Mesenchymal stem cell (in vitro differentiated cells and primary cell): ENCODE results near the gene CCDC38.

Experiments used
- DNase-seq: peaks from one replicate; pipeline ENCODE4 v3.0.0-alpha.2; 2013
- H2AFZ ChIP-seq: one replicate; pipeline ENCODE4 v1.6.1; 2013; ENCODE audit warnings: low read depth, mild to moderate bottlenecking, control low read depth, inconsistent platforms, low read length, moderate library complexity
- H2AK5ac ChIP-seq: 2 replicates; pipeline ENCODE4 v1.6.1; 2013; ENCODE audit warnings: low read length, moderate library complexity, mild to moderate bottlenecking, inconsistent platforms; ENCODE audit not compliant: severe bottlenecking
- H2BK120ac ChIP-seq: one replicate; pipeline ENCODE4 v1.6.1; 2013; ENCODE audit warnings: low read depth, mild to moderate bottlenecking, inconsistent platforms, low read length, moderate library complexity
- H2BK12ac ChIP-seq, 2 experiments: one replicate each; pipeline ENCODE4 v1.6.1; 2013; ENCODE audit warnings: inconsistent platforms in 2 of 2, low read length in 2 of 2, mild to moderate bottlenecking in 2 of 2, moderate library complexity in 2 of 2, control low read depth in 1 of 2
- H2BK15ac ChIP-seq: one replicate; pipeline ENCODE4 v1.6.1; 2013; ENCODE audit warnings: mild to moderate bottlenecking, low read depth, inconsistent platforms; ENCODE audit not compliant: poor library complexity, severe bottlenecking
- H2BK5ac ChIP-seq: 2 replicates; pipeline ENCODE4 v1.6.1; 2013; ENCODE audit warnings: low read depth, mild to moderate bottlenecking, low read length, control low read depth, inconsistent platforms; ENCODE audit not compliant: poor library complexity, severe bottlenecking
- H3K14ac ChIP-seq, 2 experiments: one replicate each; pipeline ENCODE4 v1.6.1; 2013; ENCODE audit warnings: inconsistent platforms in 2 of 2, low read length in 2 of 2, control low read depth in 1 of 2, mild to moderate bottlenecking in 1 of 2, moderate library complexity in 1 of 2
- H3K18ac ChIP-seq, 2 experiments: one replicate each; pipeline ENCODE4 v1.6.1; 2013; ENCODE audit warnings: inconsistent platforms in 2 of 2, low read length in 2 of 2, control low read depth in 1 of 2, low read depth in 1 of 2, mild to moderate bottlenecking in 1 of 2
- H3K23ac ChIP-seq, 2 experiments: one replicate each; pipeline ENCODE4 v1.6.1; 2013; ENCODE audit warnings: inconsistent platforms in 2 of 2, low read length in 2 of 2, mild to moderate bottlenecking in 2 of 2, moderate library complexity in 2 of 2, control low read depth in 1 of 2
- H3K27ac ChIP-seq: 2 replicates; pipeline ENCODE4 v1.5.1; 2013; ENCODE audit warnings: mild to moderate bottlenecking, moderate library complexity, low read length, control low read depth, inconsistent platforms; ENCODE audit not compliant: poor library complexity, severe bottlenecking
- H3K27me3 ChIP-seq, 2 experiments: 2 replicates each; pipeline versions ENCODE4 v1.6.1 to v1.7.0; 2013; ENCODE audit warnings: low read length in 2 of 2, mild to moderate bottlenecking in 2 of 2, moderate library complexity in 2 of 2, control low read depth in 1 of 2, inconsistent platforms in 1 of 2; ENCODE audit not compliant: control insufficient read depth in 1 of 2, insufficient read depth in 1 of 2
- H3K36me3 ChIP-seq, 2 experiments: 2 replicates each; pipeline versions ENCODE4 v1.6.1 to v1.7.0; 2013; ENCODE audit warnings: low read length in 2 of 2, control low read depth in 1 of 2, inconsistent platforms in 1 of 2, low read depth in 1 of 2, mild to moderate bottlenecking in 1 of 2; ENCODE audit not compliant: insufficient read depth in 2 of 2, control insufficient read depth in 1 of 2
- H3K4ac ChIP-seq, 2 experiments: one replicate each; pipeline ENCODE4 v1.6.1; 2013; ENCODE audit warnings: inconsistent platforms in 2 of 2, low read length in 2 of 2, mild to moderate bottlenecking in 2 of 2, moderate library complexity in 2 of 2, control low read depth in 1 of 2, low read depth in 1 of 2
- H3K4me1 ChIP-seq: 2 replicates; pipeline ENCODE4 v1.6.1; 2013; ENCODE audit warnings: low read depth, low read length, control low read depth; ENCODE audit not compliant: control insufficient read depth, insufficient read depth
- H3K4me2 ChIP-seq: 2 replicates; pipeline ENCODE4 v1.6.1; 2013; ENCODE audit warnings: low read length, mild to moderate bottlenecking, inconsistent platforms; ENCODE audit not compliant: poor library complexity, severe bottlenecking
- H3K4me3 ChIP-seq, 2 experiments: 2 replicates each; pipeline versions ENCODE4 v1.5.1 to v1.7.0; 2013; ENCODE audit warnings: low read length in 2 of 2, mild to moderate bottlenecking in 2 of 2, control low read depth in 1 of 2, low read depth in 1 of 2; ENCODE audit not compliant: insufficient read depth in 1 of 2
- H3K79me1 ChIP-seq: replicated peaks from 2 replicates; pipeline ENCODE4 v1.6.1; 2013; ENCODE audit warnings: mild to moderate bottlenecking, control low read depth, low read length, inconsistent platforms; ENCODE audit not compliant: poor library complexity, severe bottlenecking
- H3K9ac ChIP-seq: 2 replicates; pipeline ENCODE4 v1.7.0; 2013; ENCODE audit warnings: mild to moderate bottlenecking, low read length, moderate library complexity
- H3K9me3 ChIP-seq: 2 replicates; pipeline ENCODE4 v1.7.0; 2013; ENCODE audit warnings: mild to moderate bottlenecking, low read length; ENCODE audit not compliant: control insufficient read depth
- H4K8ac ChIP-seq: one replicate; pipeline ENCODE4 v1.6.1; 2013; ENCODE audit warnings: inconsistent platforms, mild to moderate bottlenecking, low read length, moderate library complexity
- H4K91ac ChIP-seq: one replicate; pipeline ENCODE4 v1.6.1; 2013; ENCODE audit warnings: mild to moderate bottlenecking, low read length, inconsistent platforms
- WGBS: methylation state at CpG from one replicate; pipeline ENCODE4 v1.1.7; 2013; ENCODE audit warnings: mixed read lengths; 5-methylcytosine and 5-hydroxymethylcytosine counted together

CCDC38 gene

DNA sequence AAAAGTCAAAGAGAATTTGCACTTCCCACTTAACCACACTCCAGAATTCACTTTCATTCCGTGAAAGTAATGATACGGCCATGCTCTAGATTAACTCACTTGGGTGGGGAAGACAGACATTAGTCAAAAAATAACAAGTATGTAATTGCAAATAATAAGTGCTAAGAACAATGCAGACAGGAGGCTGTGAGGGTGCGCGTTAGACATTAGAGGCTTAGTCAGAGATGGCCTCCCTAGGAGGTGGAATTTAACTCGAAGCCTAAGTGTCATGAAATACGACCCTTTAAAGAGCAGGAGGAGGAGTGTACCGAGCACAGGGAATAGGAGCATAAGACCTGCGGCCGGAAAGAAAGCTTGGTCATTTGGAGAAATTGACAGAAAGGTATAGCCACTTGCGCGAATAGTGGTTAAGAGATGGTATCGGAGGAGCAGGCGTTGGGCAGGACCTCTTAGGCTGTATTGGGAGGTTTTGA lies 83.0 kb downstream of the CCDC38 start:
- peak overlapping the region; percentile 46 for H2BK15ac ChIP-seq

DNA sequence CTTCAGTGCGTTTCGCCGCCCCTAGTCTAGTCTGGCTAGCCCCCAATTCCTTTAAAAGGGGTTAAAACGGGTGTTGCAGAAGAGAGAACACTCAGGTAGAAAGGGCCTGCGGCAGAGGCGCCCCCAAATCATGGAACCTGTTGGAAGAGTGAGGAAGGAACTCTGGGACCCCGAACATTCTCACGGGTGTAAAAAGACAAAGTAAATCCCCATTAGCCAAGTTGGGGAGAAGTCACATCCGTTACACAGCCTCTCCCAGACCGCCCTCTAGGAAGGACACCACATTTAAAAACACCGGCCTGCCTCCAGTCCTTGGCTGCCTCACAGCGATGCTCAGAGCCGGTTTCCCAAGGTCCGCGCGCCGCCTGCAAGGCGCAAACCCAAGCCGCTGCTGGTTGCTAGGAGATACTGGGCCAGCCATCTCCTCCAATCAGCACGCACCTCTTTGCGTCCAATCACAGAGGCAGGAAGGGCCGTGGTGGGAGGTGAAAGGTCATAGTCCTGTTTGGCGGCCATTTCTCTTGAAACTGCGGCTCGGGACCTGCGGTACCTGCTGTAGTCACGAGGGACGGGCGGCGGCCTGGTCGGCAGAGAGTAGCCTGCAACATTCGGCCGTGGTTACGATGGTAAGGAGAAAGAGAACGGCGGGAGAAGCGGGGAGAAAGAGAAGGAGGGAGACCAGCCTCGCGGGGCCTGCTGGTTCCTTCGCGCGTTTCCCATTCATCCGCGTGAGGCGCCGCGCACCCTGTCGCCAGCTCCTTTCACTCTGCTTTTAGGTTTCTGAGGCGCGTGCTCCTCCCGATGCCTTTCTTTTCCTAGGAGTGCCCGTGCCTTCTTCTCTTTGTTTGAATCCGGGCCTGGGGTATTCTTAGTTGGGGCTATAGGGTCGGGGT lies 83.7 kb downstream of the CCDC38 start, which contains the start of gene SNRPF:
Gene SNRPF (plus strand): TSS at position 502 of the 893 bp plus-strand sequence. CDS start 122 bp downstream, at position 624.
- Histone ChIP-seq H2BK15ac (peak within 1 kb of the TSS; percentile 46), H3K27ac (peak within 1 kb of the TSS; percentile 67), H3K23ac (no peak within 1 kb of the TSS), H3K14ac (no peak within 1 kb of the TSS), H2BK5ac (no peak within 1 kb of the TSS), H2BK120ac (no peak within 1 kb of the TSS), H4K8ac (peak within 1 kb of the TSS; percentile 95), H3K4me2 (peak within 1 kb of the TSS; percentile 80), H3K79me1 (peaks cover 2% of the 10 kb centered on the region), H2AK5ac (no peak within 1 kb of the TSS), H2BK12ac (no peak within 1 kb of the TSS), H3K4me3 (peak within 1 kb of the TSS; percentile 75 to 99), H3K9ac (peak within 1 kb of the TSS; percentile 97), H3K9me3 (no peaks in the 10 kb centered on the region), H3K27me3 (peaks cover 0 to 7% of the 10 kb centered on the region in 2 experiments), H2AFZ (peak within 1 kb of the TSS; percentile 48), H4K91ac (peak within 1 kb of the TSS; percentile 72), H3K18ac (peak within 1 kb of the TSS in 1 of 2 experiments; percentile 16), H3K4me1 (peaks cover 3% of the 10 kb centered on the region), H3K36me3 (peaks cover 7 to 27% of the 10 kb centered on the region in 2 experiments), H3K4ac (no peak within 1 kb of the TSS)
- DNase-seq = peak; percentile 98
- WGBS = 3% methylated on average over 42 of the region's 54 CpGs

More for the DNA sequence above, 83.0 kb downstream of the CCDC38 start:
- H3K23ac ChIP-seq = no peak overlapping the region
- H3K27ac ChIP-seq = peak overlapping the region; percentile 67
- H2BK5ac ChIP-seq = no peak overlapping the region
- H3K4me2 ChIP-seq = peak overlapping the region; percentile 73
- H3K36me3 ChIP-seq = peaks cover 7 to 34% of the 10 kb centered on the region in 2 experiments
- H4K8ac ChIP-seq = peak overlapping the region; percentile 95
- H3K4ac ChIP-seq = no peak overlapping the region
- no peak overlapping the region for H3K14ac ChIP-seq
- peak overlapping the region; percentile 75 to 99 for H3K4me3 ChIP-seq
- H3K4me1 ChIP-seq = peaks cover 3% of the 10 kb centered on the region
- no peak overlapping the region for H3K18ac ChIP-seq
- no peak overlapping the region for H2BK120ac ChIP-seq
- peak overlapping the region; percentile 97 for H3K9ac ChIP-seq
- H4K91ac ChIP-seq = no peak overlapping the region
- H3K79me1 ChIP-seq = peaks cover 2% of the 10 kb centered on the region
- DNase-seq = peak; percentile 58
- under 1% methylated on average over 11 of the region's 13 CpGs for WGBS
- H2AK5ac ChIP-seq = no peak overlapping the region
- no peaks in the 10 kb centered on the region for H3K9me3 ChIP-seq
- H2BK12ac ChIP-seq = no peak overlapping the region
- H3K27me3 ChIP-seq = peaks cover 0 to 4% of the 10 kb centered on the region in 2 experiments
- H2AFZ ChIP-seq = peak overlapping the region; percentile 46

DNA sequence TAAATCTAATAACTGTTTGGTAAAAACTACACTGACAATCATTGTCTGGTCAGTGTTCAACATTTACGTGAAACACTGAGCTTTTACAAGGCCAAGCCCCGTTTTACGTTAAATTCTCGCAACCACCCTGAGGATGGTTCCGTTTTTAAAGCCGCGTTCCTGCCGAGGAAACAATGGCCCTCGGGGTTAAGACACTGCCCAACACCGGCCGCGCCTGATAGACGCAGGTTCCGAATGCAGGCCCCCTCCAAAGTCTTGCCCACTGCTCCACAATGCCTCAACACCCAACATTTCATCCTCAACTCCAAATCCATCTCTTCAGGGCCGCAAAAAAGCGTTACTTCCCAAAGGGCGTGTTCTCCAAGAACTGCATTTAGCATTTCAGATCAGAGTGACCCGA lies 84.6 kb downstream of the CCDC38 start:
- Histone ChIP-seq H3K14ac (no peak overlapping the region), H2BK5ac (no peak overlapping the region), H3K4me1 (peaks cover 3% of the 10 kb centered on the region), H3K4ac (no peak overlapping the region), H3K27me3 (peaks cover 0 to 7% of the 10 kb centered on the region in 2 experiments), H3K9me3 (no peaks in the 10 kb centered on the region), H3K18ac (no peak overlapping the region), H3K23ac (no peak overlapping the region), H2AFZ (peak overlapping the region; percentile 33), H4K8ac (no peak overlapping the region), H4K91ac (no peak overlapping the region), H3K9ac (no peak overlapping the region), H3K36me3 (peaks cover 7 to 18% of the 10 kb centered on the region in 2 experiments), H2AK5ac (no peak overlapping the region), H3K27ac (no peak overlapping the region), H3K79me1 (no peaks in the 10 kb centered on the region), H3K4me2 (no peak overlapping the region), H2BK15ac (no peak overlapping the region), H2BK120ac (no peak overlapping the region), H3K4me3 (peak overlapping the region in 1 of 2 experiments; percentile 99), H2BK12ac (no peak overlapping the region)
- DNase-seq = no peak
- WGBS = 64% methylated on average over 18 of the region's 18 CpGs

DNA sequence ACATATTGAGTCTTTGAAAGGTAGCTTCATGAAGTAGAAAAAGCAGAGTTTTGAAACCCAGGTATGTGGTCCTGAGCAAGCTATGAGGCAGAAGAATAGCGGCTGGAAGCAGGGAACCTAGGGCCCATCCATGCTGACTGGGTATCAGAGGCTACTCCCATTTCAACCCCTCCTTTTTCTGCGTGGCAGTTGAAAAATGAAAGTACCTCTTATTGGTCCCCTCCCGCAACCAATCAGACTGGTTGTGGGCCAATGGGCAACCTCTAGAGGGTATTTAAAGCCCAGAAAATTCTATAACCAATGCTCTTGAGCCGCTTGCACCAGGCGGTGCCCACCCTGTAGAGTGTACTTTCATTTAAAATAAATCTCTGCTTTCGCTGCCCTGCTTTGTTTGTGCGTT lies 85.3 kb downstream of the CCDC38 start:
- no peak overlapping the region for H2AK5ac ChIP-seq
- H3K4me2 ChIP-seq = no peak overlapping the region
- H2AFZ ChIP-seq = no peak overlapping the region
- no peaks in the 10 kb centered on the region for H3K79me1 ChIP-seq
- H3K14ac ChIP-seq = no peak overlapping the region
- H3K9ac ChIP-seq = no peak overlapping the region
- no peak overlapping the region for H3K4ac ChIP-seq
- no peak overlapping the region for H2BK5ac ChIP-seq
- no peak overlapping the region for H2BK15ac ChIP-seq
- no peak overlapping the region for H3K23ac ChIP-seq
- peaks cover 2 to 12% of the 10 kb centered on the region in 2 experiments for H3K36me3 ChIP-seq
- H4K8ac ChIP-seq = no peak overlapping the region
- H3K9me3 ChIP-seq = no peaks in the 10 kb centered on the region
- no peak overlapping the region for H4K91ac ChIP-seq
- WGBS = 96% methylated on average over 7 of the region's 7 CpGs
- H2BK120ac ChIP-seq = no peak overlapping the region
- no peak overlapping the region for H3K18ac ChIP-seq
- no peak overlapping the region for H3K4me3 ChIP-seq
- no peak overlapping the region for H2BK12ac ChIP-seq
- peaks cover 3% of the 10 kb centered on the region for H3K4me1 ChIP-seq
- H3K27me3 ChIP-seq = peaks cover 0 to 7% of the 10 kb centered on the region in 2 experiments
- H3K27ac ChIP-seq = no peak overlapping the region
- no peak for DNase-seq
